ENCODE measurements around the gene AKAP13. TPM values are rescaled to one million over a fixed set of nuclear protein-coding genes. Genes with fewer than 3 reads are reported as not detected.

The AKAP13 gene
- total and polyA plus RNA-seq, 2 of the 8 experiments (the other 6 are each of a cell fraction or from before 2014, with no cell fraction given), result 14.0 to 46.2 TPM

DNA sequence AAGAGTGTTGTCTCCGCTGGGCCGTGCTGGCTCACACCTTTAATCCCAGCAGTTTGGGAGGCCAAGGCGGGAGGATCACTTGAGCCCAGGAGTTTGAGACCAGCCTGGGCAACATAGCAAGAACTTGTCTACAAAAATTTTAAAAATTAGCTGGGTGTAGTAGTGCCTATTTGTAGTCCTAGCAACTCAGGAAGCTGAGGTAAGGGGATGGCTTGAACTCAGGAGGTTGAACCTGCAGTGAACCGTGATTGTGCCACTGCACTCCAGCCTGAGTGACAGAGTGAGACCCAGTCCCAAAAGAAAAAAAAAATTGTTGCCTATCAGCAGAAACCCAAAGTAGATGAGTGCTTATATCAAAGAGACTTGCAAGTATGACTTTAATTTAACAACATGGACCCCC lies 12.7 kb upstream of the AKAP13 start (continued):
- TF ChIP-seq, protein P1, sequence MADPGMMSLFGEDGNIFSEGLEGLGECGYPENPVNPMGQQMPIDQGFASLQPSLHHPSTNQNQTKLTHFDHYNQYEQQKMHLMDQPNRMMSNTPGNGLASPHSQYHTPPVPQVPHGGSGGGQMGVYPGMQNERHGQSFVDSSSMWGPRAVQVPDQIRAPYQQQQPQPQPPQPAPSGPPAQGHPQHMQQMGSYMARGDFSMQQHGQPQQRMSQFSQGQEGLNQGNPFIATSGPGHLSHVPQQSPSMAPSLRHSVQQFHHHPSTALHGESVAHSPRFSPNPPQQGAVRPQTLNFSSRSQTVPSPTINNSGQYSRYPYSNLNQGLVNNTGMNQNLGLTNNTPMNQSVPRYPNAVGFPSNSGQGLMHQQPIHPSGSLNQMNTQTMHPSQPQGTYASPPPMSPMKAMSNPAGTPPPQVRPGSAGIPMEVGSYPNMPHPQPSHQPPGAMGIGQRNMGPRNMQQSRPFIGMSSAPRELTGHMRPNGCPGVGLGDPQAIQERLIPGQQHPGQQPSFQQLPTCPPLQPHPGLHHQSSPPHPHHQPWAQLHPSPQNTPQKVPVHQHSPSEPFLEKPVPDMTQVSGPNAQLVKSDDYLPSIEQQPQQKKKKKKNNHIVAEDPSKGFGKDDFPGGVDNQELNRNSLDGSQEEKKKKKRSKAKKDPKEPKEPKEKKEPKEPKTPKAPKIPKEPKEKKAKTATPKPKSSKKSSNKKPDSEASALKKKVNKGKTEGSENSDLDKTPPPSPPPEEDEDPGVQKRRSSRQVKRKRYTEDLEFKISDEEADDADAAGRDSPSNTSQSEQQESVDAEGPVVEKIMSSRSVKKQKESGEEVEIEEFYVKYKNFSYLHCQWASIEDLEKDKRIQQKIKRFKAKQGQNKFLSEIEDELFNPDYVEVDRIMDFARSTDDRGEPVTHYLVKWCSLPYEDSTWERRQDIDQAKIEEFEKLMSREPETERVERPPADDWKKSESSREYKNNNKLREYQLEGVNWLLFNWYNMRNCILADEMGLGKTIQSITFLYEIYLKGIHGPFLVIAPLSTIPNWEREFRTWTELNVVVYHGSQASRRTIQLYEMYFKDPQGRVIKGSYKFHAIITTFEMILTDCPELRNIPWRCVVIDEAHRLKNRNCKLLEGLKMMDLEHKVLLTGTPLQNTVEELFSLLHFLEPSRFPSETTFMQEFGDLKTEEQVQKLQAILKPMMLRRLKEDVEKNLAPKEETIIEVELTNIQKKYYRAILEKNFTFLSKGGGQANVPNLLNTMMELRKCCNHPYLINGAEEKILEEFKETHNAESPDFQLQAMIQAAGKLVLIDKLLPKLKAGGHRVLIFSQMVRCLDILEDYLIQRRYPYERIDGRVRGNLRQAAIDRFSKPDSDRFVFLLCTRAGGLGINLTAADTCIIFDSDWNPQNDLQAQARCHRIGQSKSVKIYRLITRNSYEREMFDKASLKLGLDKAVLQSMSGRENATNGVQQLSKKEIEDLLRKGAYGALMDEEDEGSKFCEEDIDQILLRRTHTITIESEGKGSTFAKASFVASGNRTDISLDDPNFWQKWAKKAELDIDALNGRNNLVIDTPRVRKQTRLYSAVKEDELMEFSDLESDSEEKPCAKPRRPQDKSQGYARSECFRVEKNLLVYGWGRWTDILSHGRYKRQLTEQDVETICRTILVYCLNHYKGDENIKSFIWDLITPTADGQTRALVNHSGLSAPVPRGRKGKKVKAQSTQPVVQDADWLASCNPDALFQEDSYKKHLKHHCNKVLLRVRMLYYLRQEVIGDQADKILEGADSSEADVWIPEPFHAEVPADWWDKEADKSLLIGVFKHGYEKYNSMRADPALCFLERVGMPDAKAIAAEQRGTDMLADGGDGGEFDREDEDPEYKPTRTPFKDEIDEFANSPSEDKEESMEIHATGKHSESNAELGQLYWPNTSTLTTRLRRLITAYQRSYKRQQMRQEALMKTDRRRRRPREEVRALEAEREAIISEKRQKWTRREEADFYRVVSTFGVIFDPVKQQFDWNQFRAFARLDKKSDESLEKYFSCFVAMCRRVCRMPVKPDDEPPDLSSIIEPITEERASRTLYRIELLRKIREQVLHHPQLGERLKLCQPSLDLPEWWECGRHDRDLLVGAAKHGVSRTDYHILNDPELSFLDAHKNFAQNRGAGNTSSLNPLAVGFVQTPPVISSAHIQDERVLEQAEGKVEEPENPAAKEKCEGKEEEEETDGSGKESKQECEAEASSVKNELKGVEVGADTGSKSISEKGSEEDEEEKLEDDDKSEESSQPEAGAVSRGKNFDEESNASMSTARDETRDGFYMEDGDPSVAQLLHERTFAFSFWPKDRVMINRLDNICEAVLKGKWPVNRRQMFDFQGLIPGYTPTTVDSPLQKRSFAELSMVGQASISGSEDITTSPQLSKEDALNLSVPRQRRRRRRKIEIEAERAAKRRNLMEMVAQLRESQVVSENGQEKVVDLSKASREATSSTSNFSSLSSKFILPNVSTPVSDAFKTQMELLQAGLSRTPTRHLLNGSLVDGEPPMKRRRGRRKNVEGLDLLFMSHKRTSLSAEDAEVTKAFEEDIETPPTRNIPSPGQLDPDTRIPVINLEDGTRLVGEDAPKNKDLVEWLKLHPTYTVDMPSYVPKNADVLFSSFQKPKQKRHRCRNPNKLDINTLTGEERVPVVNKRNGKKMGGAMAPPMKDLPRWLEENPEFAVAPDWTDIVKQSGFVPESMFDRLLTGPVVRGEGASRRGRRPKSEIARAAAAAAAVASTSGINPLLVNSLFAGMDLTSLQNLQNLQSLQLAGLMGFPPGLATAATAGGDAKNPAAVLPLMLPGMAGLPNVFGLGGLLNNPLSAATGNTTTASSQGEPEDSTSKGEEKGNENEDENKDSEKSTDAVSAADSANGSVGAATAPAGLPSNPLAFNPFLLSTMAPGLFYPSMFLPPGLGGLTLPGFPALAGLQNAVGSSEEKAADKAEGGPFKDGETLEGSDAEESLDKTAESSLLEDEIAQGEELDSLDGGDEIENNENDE (IDR thresholded peaks at IDR 0.05; ENCODE audit: insufficient replicate concordance, low read length), result no peak
- TF ChIP-seq EGR1 (IDR thresholded peaks at IDR 0.05; ENCODE audit: borderline replicate concordance, low read depth, low read length), result no peak
- no peak for TF ChIP-seq POLR2AphosphoS5 (IDR thresholded peaks at IDR 0.05; ENCODE audit: low read depth, low read length)
- no peak for TF ChIP-seq TCF12 (IDR thresholded peaks at IDR 0.05; ENCODE audit: low read depth, low read length)
- no peak for TF ChIP-seq EZH2 (IDR thresholded peaks at IDR 0.05; ENCODE audit: low read depth, low read length, severe bottlenecking)
- no peak for TF ChIP-seq PHF8 (conservative IDR thresholded peaks at IDR 0.05; ENCODE audit: low read depth, low read length)
- TF ChIP-seq HDAC2 (IDR thresholded peaks at IDR 0.05; ENCODE audit: borderline replicate concordance in 1 of 2, low read depth in 2 of 2, low read length in 2 of 2), result no peak
- TF ChIP-seq KDM4A (IDR thresholded peaks at IDR 0.05; ENCODE audit: low read depth, low read length, severe bottlenecking), result no peak
- no peak for TF ChIP-seq CBX8 (IDR thresholded peaks at IDR 0.05; ENCODE audit: borderline replicate concordance, low read depth, low read length)

All from H1 (cell line).